Mesendoderm (in vitro differentiated cells): ENCODE measurements around the gene OOSP4B.
A peak's percentile ranks its signal among the peaks of the same experiment; 100 is the strongest.
"Not testable (repeated sequence)": the region's sequence is repeated elsewhere in the genome, so short reads cannot be mapped to it uniquely, and the experiment has no call there.

ENCODE experiments used
- DNase-seq: peaks from one replicate; pipeline ENCODE4 v3.0.0; 2013
- H2AK5ac ChIP-seq: 2 replicates; pipeline ENCODE4 v1.6.1; 2013; ENCODE audit warnings: low read length, inconsistent platforms
- H2BK120ac ChIP-seq: 2 replicates; pipeline ENCODE4 v1.6.1; 2013; ENCODE audit warnings: low read depth, mild to moderate bottlenecking, low read length, moderate library complexity, mixed read lengths
- H2BK15ac ChIP-seq: replicated peaks from 2 replicates; pipeline ENCODE4 v1.6.1; 2013; ENCODE audit warnings: low read depth, mild to moderate bottlenecking, moderate library complexity
- H2BK5ac ChIP-seq: 2 replicates; pipeline ENCODE4 v1.6.1; 2013; ENCODE audit warnings: low read length, inconsistent platforms
- H3K18ac ChIP-seq: 2 replicates; pipeline ENCODE4 v1.6.1; 2013; ENCODE audit warnings: mild to moderate bottlenecking, low read length, mixed read lengths
- H3K23ac ChIP-seq: one replicate; pipeline ENCODE4 v1.6.1; 2013; ENCODE audit warnings: low read length
- H3K27ac ChIP-seq: 2 replicates; pipeline ENCODE4 v1.5.1; 2013; ENCODE audit warnings: low read depth, mild to moderate bottlenecking, inconsistent platforms, low read length, moderate library complexity
- H3K27me3 ChIP-seq: 2 replicates; pipeline ENCODE4 v1.6.1; 2013; ENCODE audit warnings: low read length, control low read depth, mild to moderate bottlenecking, inconsistent platforms; ENCODE audit not compliant: insufficient read depth, poor library complexity
- H3K36me3 ChIP-seq: 2 replicates; pipeline ENCODE4 v1.6.1; 2013; ENCODE audit warnings: low read length, inconsistent platforms; ENCODE audit not compliant: control insufficient read depth, insufficient read depth
- H3K4ac ChIP-seq: one replicate; pipeline ENCODE4 v1.6.1; 2013; ENCODE audit warnings: low read depth, mild to moderate bottlenecking, low read length, moderate library complexity
- H3K4me1 ChIP-seq: 2 replicates; pipeline ENCODE4 v1.6.1; 2013; ENCODE audit warnings: low read depth, low read length, inconsistent platforms; ENCODE audit not compliant: control insufficient read depth
- H3K4me2 ChIP-seq: 2 replicates; pipeline ENCODE4 v1.6.1; 2013; ENCODE audit warnings: low read length
- H3K4me3 ChIP-seq: 2 replicates; pipeline ENCODE4 v1.5.1; 2013; ENCODE audit warnings: mild to moderate bottlenecking, low read length
- H3K56ac ChIP-seq: one replicate; pipeline ENCODE4 v1.6.1; 2013; ENCODE audit warnings: low read length
- H3K79me1 ChIP-seq: 2 replicates; pipeline ENCODE4 v1.6.1; 2013; ENCODE audit warnings: low read length, inconsistent platforms
- H3K79me2 ChIP-seq: 2 replicates; pipeline ENCODE4 v1.6.1; 2013; ENCODE audit warnings: mild to moderate bottlenecking, low read length; ENCODE audit not compliant: control insufficient read depth, insufficient read depth
- H3K9ac ChIP-seq: 2 replicates; pipeline ENCODE4 v1.6.1; 2013; ENCODE audit warnings: low read length, inconsistent platforms
- H4K5ac ChIP-seq: one replicate; pipeline ENCODE4 v1.6.1; 2013; ENCODE audit warnings: low read length
- H4K8ac ChIP-seq: one replicate; pipeline ENCODE4 v1.6.1; 2013; ENCODE audit warnings: low read depth, mild to moderate bottlenecking, control low read depth, low read length, moderate library complexity
- WGBS: extraction: QIAGEN DNeasy Blood & Tissue Kit; methylation state at CpG from one replicate; pipeline ENCODE4 v1.1.7; 2013; ENCODE audit warnings: low lambda C conversion rate, missing lambda C conversion rate; ENCODE audit not compliant: insufficient coverage; ENCODE audit errors: extremely low coverage; 5-methylcytosine and 5-hydroxymethylcytosine counted together

OOSP4B gene

DNA sequence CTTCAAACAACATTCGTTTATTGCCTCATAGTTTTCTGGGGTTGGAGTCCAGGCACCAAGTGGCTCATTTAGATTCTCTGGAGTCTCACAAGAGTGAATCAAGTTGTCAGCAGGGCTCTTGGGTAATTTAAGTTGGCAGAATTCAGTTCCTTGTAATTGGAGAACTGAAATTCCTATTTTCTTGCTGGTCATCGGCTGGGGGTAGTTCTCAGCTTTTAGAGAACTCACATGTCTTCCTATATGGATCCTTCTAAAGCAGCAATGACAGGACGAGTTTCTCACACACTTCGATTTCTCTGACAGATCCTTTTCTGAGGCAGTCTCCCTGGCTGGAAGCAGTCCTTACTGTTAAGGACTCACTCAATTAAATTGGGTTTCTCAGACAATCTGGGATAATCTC, 17.3 kb upstream of the OOSP4B start:
- Histone ChIP-seq H3K23ac (no peak overlapping the region), H4K5ac (no peak overlapping the region), H3K27ac (no peak overlapping the region), H3K9ac (no peak overlapping the region), H3K79me2 (no peaks in the 10 kb centered on the region), H3K79me1 (no peaks in the 10 kb centered on the region), H3K18ac (no peak overlapping the region), H2BK15ac (no peak overlapping the region), H3K4me3 (no peak overlapping the region), H3K4ac (no peak overlapping the region), H3K56ac (no peak overlapping the region), H2BK120ac (no peak overlapping the region), H4K8ac (no peak overlapping the region), H3K4me2 (no peak overlapping the region), H3K4me1 (no peaks in the 10 kb centered on the region), H3K27me3 (no peaks in the 10 kb centered on the region), H3K36me3 (no peaks in the 10 kb centered on the region), H2AK5ac (no peak overlapping the region), H2BK5ac (no peak overlapping the region)
- peak; percentile 2 for DNase-seq
- no CpG with 5 or more reads among the region's 4 CpGs for WGBS

DNA sequence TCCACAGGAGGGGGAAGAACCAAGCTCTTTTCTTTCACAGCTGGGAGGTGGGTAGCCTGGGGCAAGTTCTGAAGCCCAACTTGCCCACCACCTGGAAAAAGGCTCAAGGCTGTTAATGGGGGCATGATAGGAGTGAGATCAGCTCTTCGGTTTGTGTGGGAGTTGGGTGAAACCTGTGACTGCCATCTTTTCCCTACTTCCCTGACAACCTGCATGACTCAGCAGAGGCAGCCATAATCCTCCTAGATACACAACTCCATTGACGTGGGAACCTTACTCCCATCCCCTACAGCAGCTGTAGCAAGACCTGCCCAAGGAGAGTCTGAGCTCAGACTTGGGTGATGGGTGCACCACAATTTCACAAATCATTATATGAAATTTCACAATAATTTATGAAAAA, 13.3 kb upstream of the OOSP4B start:
- no peak overlapping the region for H4K8ac ChIP-seq
- H3K79me2 ChIP-seq, result no peaks in the 10 kb centered on the region
- no peak overlapping the region for H3K56ac ChIP-seq
- H3K4ac ChIP-seq, result no peak overlapping the region
- no peak overlapping the region for H3K4me2 ChIP-seq
- no peak overlapping the region for H2BK15ac ChIP-seq
- H2AK5ac ChIP-seq, result no peak overlapping the region
- no peak overlapping the region for H2BK5ac ChIP-seq
- H3K27me3 ChIP-seq, result no peaks in the 10 kb centered on the region
- no peak overlapping the region for H3K9ac ChIP-seq
- H3K18ac ChIP-seq, result no peak overlapping the region
- no peak overlapping the region for H2BK120ac ChIP-seq
- H3K27ac ChIP-seq, result no peak overlapping the region
- no peaks in the 10 kb centered on the region for H3K79me1 ChIP-seq
- H3K4me1 ChIP-seq, result no peaks in the 10 kb centered on the region
- H3K36me3 ChIP-seq, result no peaks in the 10 kb centered on the region
- WGBS, result no CpG with 5 or more reads among the region's 2 CpGs
- H3K23ac ChIP-seq, result no peak overlapping the region
- H4K5ac ChIP-seq, result no peak overlapping the region
- no peak overlapping the region for H3K4me3 ChIP-seq
- DNase-seq, result peak; percentile 2

DNA sequence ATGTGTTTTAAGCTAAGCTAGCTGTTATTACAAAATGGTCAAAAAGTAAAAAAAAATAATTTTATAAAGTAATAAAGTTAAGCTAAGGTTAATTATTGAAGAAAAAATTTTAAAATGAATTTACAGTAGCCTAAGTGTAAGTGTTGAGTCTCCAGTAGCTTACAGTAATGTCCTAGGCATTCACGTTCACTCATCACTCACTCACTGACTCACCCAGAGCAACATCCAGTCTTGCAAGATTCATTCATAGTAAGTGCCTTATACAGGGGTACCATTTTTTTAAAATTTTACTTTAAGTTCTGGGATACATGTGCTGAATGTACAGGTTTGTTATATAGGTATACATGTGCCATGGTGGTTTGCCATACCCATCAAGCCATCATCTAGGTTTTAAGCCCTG, 11.6 kb upstream of the OOSP4B start:
- Histone ChIP-seq H3K36me3 (no peaks in the 10 kb centered on the region), H3K9ac (no peak overlapping the region), H3K4me1 (no peaks in the 10 kb centered on the region), H3K4me3 (no peak overlapping the region), H2BK15ac (no peak overlapping the region), H3K27me3 (no peaks in the 10 kb centered on the region), H2AK5ac (no peak overlapping the region), H3K18ac (no peak overlapping the region), H2BK120ac (no peak overlapping the region), H3K4me2 (no peak overlapping the region), H3K79me2 (no peaks in the 10 kb centered on the region), H3K56ac (no peak overlapping the region), H3K79me1 (no peaks in the 10 kb centered on the region), H4K8ac (no peak overlapping the region), H4K5ac (no peak overlapping the region), H2BK5ac (no peak overlapping the region), H3K23ac (no peak overlapping the region), H3K4ac (no peak overlapping the region), H3K27ac (no peak overlapping the region)
- DNase-seq, result no peak
- WGBS, result no CpG with 5 or more reads among the region's 1 CpG

DNA sequence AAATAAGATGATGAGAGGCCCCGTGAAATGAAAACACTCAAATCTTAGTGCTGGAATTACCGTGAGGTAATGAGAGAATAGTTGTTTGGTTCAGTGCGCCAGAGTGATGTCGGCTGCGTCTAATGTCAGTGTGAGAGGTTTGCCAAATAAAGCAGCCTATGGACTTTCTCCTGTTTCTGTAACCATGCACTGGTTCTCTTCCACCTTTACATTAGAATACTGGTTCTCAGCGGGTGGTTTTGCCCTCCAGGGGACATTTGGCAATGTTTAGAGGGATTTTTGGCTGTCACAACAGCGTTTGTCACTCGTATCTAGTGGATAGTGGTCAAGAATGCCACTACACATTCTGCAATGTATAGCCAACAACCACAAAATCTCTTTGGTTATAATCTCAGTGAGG, 1.1 kb downstream of the OOSP4B start:
- Histone ChIP-seq H2AK5ac (no peak overlapping the region), H3K4me3 (no peak overlapping the region), H2BK15ac (no peak overlapping the region), H3K27ac (no peak overlapping the region), H3K18ac (no peak overlapping the region), H3K56ac (no peak overlapping the region), H2BK120ac (no peak overlapping the region), H3K79me1 (no peaks in the 10 kb centered on the region), H3K9ac (no peak overlapping the region), H3K36me3 (no peaks in the 10 kb centered on the region), H3K4ac (no peak overlapping the region), H4K5ac (no peak overlapping the region), H3K4me1 (no peaks in the 10 kb centered on the region), H3K23ac (no peak overlapping the region), H2BK5ac (no peak overlapping the region), H3K4me2 (no peak overlapping the region), H4K8ac (no peak overlapping the region), H3K79me2 (no peaks in the 10 kb centered on the region), H3K27me3 (no peaks in the 10 kb centered on the region)
- no CpG with 5 or more reads among the region's 8 CpGs for WGBS
- DNase-seq, result peak; percentile 11

DNA sequence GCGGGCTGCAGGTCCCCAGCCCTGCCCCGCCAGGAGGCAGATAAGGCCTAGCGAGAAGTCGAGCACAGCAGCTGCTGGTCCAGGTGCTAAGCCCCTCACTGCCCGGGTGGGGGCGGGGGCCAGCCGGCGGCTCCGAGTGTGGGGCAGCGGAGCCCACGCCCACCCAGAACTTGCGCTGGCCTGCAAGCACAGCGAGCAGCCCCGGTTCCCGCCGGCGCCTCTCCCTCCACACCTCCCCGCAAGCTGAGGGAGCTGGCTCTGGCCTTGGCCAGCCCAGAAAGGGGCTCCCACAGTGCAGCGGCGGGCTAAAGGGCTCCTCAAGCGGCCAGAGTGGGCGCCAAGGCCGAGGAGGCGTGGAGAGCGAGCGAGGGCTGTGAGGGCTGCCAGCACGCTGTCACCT, 3.4 kb downstream of the OOSP4B start:
- not testable (repeated sequence) for H3K4me3 ChIP-seq, H3K79me1 ChIP-seq, H3K27me3 ChIP-seq, H3K9ac ChIP-seq, H3K4me1 ChIP-seq, H3K79me2 ChIP-seq, H2AK5ac ChIP-seq, DNase-seq, H4K5ac ChIP-seq, H2BK5ac ChIP-seq, H3K27ac ChIP-seq, H4K8ac ChIP-seq, H3K18ac ChIP-seq, H2BK15ac ChIP-seq, H2BK120ac ChIP-seq, H3K56ac ChIP-seq, H3K23ac ChIP-seq, H3K4ac ChIP-seq, H3K36me3 ChIP-seq, H3K4me2 ChIP-seq
- WGBS, result no CpG with 5 or more reads among the region's 27 CpGs

DNA sequence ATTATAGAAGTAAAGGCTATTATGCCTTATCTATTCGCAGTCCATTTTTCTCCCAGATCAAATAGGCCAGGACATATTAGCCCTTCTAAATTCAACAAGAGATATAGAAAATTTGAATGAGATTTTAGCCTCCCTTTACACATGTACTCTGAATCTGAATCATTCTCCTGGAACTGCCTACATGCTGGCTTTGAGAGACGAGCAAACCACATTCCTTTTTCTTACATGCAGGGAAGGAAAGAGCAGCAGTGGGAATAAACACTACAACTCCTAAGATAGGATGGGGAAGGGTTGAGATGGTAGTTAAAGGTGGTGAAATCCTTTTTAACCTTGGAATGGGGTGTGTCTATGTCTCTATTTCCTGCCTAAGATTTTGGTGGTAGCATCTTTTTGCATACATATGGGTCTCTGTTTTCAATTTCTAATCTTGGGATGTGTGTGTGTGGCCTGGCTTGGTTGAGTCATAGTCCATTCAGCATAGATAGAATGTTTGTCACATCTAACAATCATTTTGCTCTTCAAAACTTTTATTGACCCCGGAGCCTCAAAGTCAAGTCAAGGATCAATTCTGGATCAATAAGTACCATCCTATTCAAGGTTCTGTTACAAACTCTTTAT, 12.1 kb downstream of the OOSP4B start:
- Histone ChIP-seq H3K4ac (no peak overlapping the region), H4K5ac (no peak overlapping the region), H3K36me3 (no peaks in the 10 kb centered on the region), H3K79me2 (no peaks in the 10 kb centered on the region), H3K4me1 (no peaks in the 10 kb centered on the region), H2BK15ac (no peak overlapping the region), H3K23ac (no peak overlapping the region), H3K4me2 (no peak overlapping the region), H3K27me3 (no peaks in the 10 kb centered on the region), H3K9ac (no peak overlapping the region), H3K79me1 (no peaks in the 10 kb centered on the region), H2BK120ac (no peak overlapping the region), H3K27ac (no peak overlapping the region), H2BK5ac (no peak overlapping the region), H3K4me3 (no peak overlapping the region), H2AK5ac (no peak overlapping the region), H3K18ac (no peak overlapping the region), H3K56ac (no peak overlapping the region), H4K8ac (no peak overlapping the region)
- no peak for DNase-seq
- WGBS, result no CpG with 5 or more reads among the region's 3 CpGs
